Spleen (tissue), 13 donors: ENCODE measurements around the gene POLR2F. TPM values are rescaled to one million over a fixed set of nuclear protein-coding genes. Genes with fewer than 3 reads are reported as not detected.

Experiments
- DNase-seq: peaks from one replicate; pipeline ENCODE4 v3.0.0-alpha.2; 2020
- H3K27ac ChIP-seq, 8 donors: fragments of 200-600 bp; sonication (generic) in 7 of 8; 1 replicate in 4 of 8; 2 replicates in 4 of 8; pipeline versions ENCODE4 v1.5.0 to v1.8.0; 2016 to 2021; ENCODE audit warnings: inconsistent platforms in 4 of 8, mild to moderate bottlenecking in 4 of 8, moderate library complexity in 1 of 8
- H3K27me3 ChIP-seq, 7 donors: fragments of 200-600 bp; sonication (generic) in 6 of 7; replicated peaks in 1 of 7; 1 replicate in 4 of 7; 2 replicates in 3 of 7; pipeline versions ENCODE4 v1.5.0 to v1.8.0; 2016 to 2021; ENCODE audit warnings: inconsistent platforms in 3 of 7, mild to moderate bottlenecking in 1 of 7
- H3K36me3 ChIP-seq, 6 donors: fragments of 200-600 bp; sonication (generic) in 5 of 6; 1 replicate in 4 of 6; 2 replicates in 2 of 6; pipeline versions ENCODE4 v1.5.0 to v1.8.0; 2016 to 2021; ENCODE audit warnings: inconsistent platforms in 2 of 6
- H3K4me1 ChIP-seq, 6 donors: fragments of 200-600 bp; sonication (generic) in 5 of 6; 1 replicate in 3 of 6; 2 replicates in 3 of 6; pipeline versions ENCODE4 v1.5.0 to v1.8.0; 2016 to 2021; ENCODE audit warnings: inconsistent platforms in 3 of 6
- H3K4me3 ChIP-seq, 8 donors: fragments of 200-600 bp; sonication (generic) in 7 of 8; 1 replicate in 4 of 8; 2 replicates in 4 of 8; pipeline versions ENCODE4 v1.5.0 to v1.8.0; 2016 to 2021; ENCODE audit warnings: inconsistent platforms in 4 of 8, mild to moderate bottlenecking in 4 of 8, moderate library complexity in 2 of 8
- H3K9me3 ChIP-seq, 8 donors: fragments of 200-600 bp; sonication (generic) in 7 of 8; 1 replicate in 4 of 8; 2 replicates in 4 of 8; pipeline versions ENCODE4 v1.5.0 to v1.8.0; 2016 to 2021; ENCODE audit warnings: inconsistent platforms in 4 of 8
- CTCF ChIP-seq, 11 experiments: fragments of 200-600 bp in 7 of 11; fragments of 450-650 bp in 4 of 11; sonication (generic) in 4 of 11; IDR thresholded peaks in 8 of 11; conservative IDR thresholded peaks in 3 of 11; 1 replicate in 7 of 11; 2 replicates in 4 of 11; pipeline versions ENCODE4 v1.4.0 to v1.8.0; 2016 to 2021; ENCODE audit warnings: antibody characterized with exemption in 11 of 11, inconsistent platforms in 4 of 11, mild to moderate bottlenecking in 1 of 11
- POLR2A ChIP-seq, 3 donors: fragments of 450-650 bp; IDR thresholded peaks; one replicate each; pipeline ENCODE4 v1.5.1; 2017; ENCODE audit warnings: antibody characterized with exemption in 3 of 3, mild to moderate bottlenecking in 1 of 3
- POLR2AphosphoS5 ChIP-seq, 3 donors: sonication (generic); formaldehyde crosslinking; IDR thresholded peaks; one replicate each; pipeline ENCODE4 v1.5.1; 2017; ENCODE audit warnings: antibody characterized with exemption in 3 of 3
- WGBS, 5 donors: extraction: QIAGEN DNeasy Blood & Tissue Kit in 3 of 5; methylation state at CpG; one replicate each; pipeline versions ENCODE4 v1.1.5 to v1.1.7; 2013 to 2018; 5-methylcytosine and 5-hydroxymethylcytosine counted together
- intact Hi-C: fragments of 100-400 bp; cut with DNase I; formaldehyde crosslinking; loops from one replicate; pipeline ENCODE4 v1.15.0; 2023; ENCODE audit warnings: low total_unique reads
- long read RNA-seq, 2 donors: transcript quantifications; one replicate each; lab custom pipeline, GENCODE V29; 2026
- polyA plus RNA-seq, 3 donors: library from polyadenylated mRNA; stranded (reverse); fragments of 200-250 nt; gene quantifications; one replicate each; pipeline ENCODE4 v1.2.1, GENCODE V29; 2013
- total RNA-seq, 7 donors: library from RNA; depleted of rRNA in 3 of 7; stranded (reverse); fragments of >200 nt in 3 of 7; fragmentation: NEBNext Ultra II Directional in 4 of 7; extraction: Animal tissue kit (Norgen Biotek cat#: 25700) in 4 of 7; gene quantifications; one replicate each; pipeline versions ENCODE4 v1.1.0 to v1.2.1, GENCODE V29; 2016 to 2021
- donor health status: healthy with polysubstance abuse.
- donor health status: DM: no; HTN: no; CAD: no; lungs with moderate emphysema.
- donor health status: DM: no; HTN: no; CAD: no.
- donor health status: Bipolar disorder and iron deficiency.
- donor health status: healthy.
- donor health status: DM: no; HTN: no; CAD: no.
- donor health status: DM: yes; HTN: yes; CAD: no.

The POLR2F gene
- total RNA-seq, result 10 to 100 TPM; 28.0 to 68.3 (median 35.5) TPM
- polyA plus RNA-seq, result 100 to 1,000 TPM in 1 of 3 donors, 10 to 100 TPM in 2; 82.1 to 111 (median 88.9) TPM
- long read RNA-seq, donor 1, transcript POLR2F-205 (5 exons, 2,106 nt), result major isoform, 38 of 39 reads
- long read RNA-seq, donor 1, partial matches to known transcripts, result 0 of 39 reads
- long read RNA-seq, donor 1, other reads (novel, unspliced or antisense), result 0 of 39 reads
- long read RNA-seq, donor 2, transcript POLR2F-205 (5 exons, 2,106 nt), result major isoform, 36 of 39 reads
- long read RNA-seq, donor 2, partial matches to known transcripts, result 0 of 39 reads
- long read RNA-seq, donor 2, other reads (novel, unspliced or antisense), result 0 of 39 reads

GRCh38 chr22:37953437-37954179 is at the start of gene POLR2F, which contains the start of gene C22orf23:
POLR2F (plus strand) TSS chr22:37953699; CDS start chr22:37953788, 89 bp downstream.
C22orf23 (minus strand) TSS chr22:37953601; CDS start chr22:37953149, 452 bp downstream.
- 0 to 1% (median 0%) methylated on average over 45 to 52 of the region's 52 CpGs for WGBS, 5 donors
- intact Hi-C loops, result no loop called here

GRCh38 chr22:37904572-37905533 is 48.6 kb upstream of the POLR2F start:
- peaks cover 2 to 25% (median 22%) of the 10 kb centered on the region in 6 donors for H3K4me1 ChIP-seq
- peaks cover 0 to 5% (median 0%) of the 10 kb centered on the region in 6 donors for H3K36me3 ChIP-seq
- no peak for DNase-seq
- WGBS, 5 donors, result 75 to 92% (median 80%) methylated on average over 10 of the region's 10 CpGs
- H3K4me3 ChIP-seq, result peak overlapping the region in 3 of 8 donors; percentile 58 to 88 (median 71)
- no peaks in the 10 kb centered on the region for H3K9me3 ChIP-seq
- intact Hi-C loops, result no loop called here
- TF ChIP-seq POLR2AphosphoS5 (IDR thresholded peaks at IDR 0.05) (no peak), CTCF (IDR thresholded peaks at IDR 0.05 in 8 of 11, conservative IDR thresholded peaks at IDR 0.05 in 3 of 11) (no peak), POLR2A (IDR thresholded peaks at IDR 0.05) (no peak)
- no peaks in the 10 kb centered on the region for H3K27me3 ChIP-seq
- H3K27ac ChIP-seq, result peak overlapping the region in 2 of 8 donors; percentile 86 to 93

More at GRCh38 chr22:37953437-37954179, at the start of gene POLR2F, which contains the start of gene C22orf23:
- Histone ChIP-seq H3K9me3 (no peaks in the 10 kb centered on the region), H3K4me3 (peak within 1 kb of the TSS; percentile 75 to 96 (median 84)), H3K27me3 (peaks cover 0 to 31% (median 9%) of the 10 kb centered on the region in 7 donors), H3K27ac (peak within 1 kb of the TSS in 7 of 8 donors; percentile 62 to 88 (median 83)), H3K36me3 (peaks cover 0 to 28% (median 21%) of the 10 kb centered on the region in 6 donors), H3K4me1 (peaks cover 14 to 56% (median 25%) of the 10 kb centered on the region in 6 donors)
- TF ChIP-seq CTCF (IDR thresholded peaks at IDR 0.05 in 8 of 11, conservative IDR thresholded peaks at IDR 0.05 in 3 of 11) (peak in 2 of 11 experiments; percentile 16 to 21), POLR2A (IDR thresholded peaks at IDR 0.05) (peak in 2 of 3 donors; percentile 3 to 70), POLR2AphosphoS5 (IDR thresholded peaks at IDR 0.05) (peak; percentile 95 to 97 (median 96))
- peak; percentile 99 for DNase-seq

GRCh38 chr22:37905534-37906363 is 47.8 kb upstream of the POLR2F start, which contains the start of gene MICALL1:
MICALL1 (plus strand) TSS chr22:37906297; CDS start chr22:37906423, 126 bp downstream.
- TF ChIP-seq POLR2A (IDR thresholded peaks at IDR 0.05), result no peak
- peak in 3 of 11 experiments; percentile 24 to 48 (median 35) for TF ChIP-seq CTCF (IDR thresholded peaks at IDR 0.05 in 8 of 11, conservative IDR thresholded peaks at IDR 0.05 in 3 of 11)
- TF ChIP-seq POLR2AphosphoS5 (IDR thresholded peaks at IDR 0.05), result peak in 1 of 3 donors; percentile 15
- Histone ChIP-seq H3K4me1 (peaks cover 2 to 25% (median 22%) of the 10 kb centered on the region in 6 donors), H3K27ac (peak within 1 kb of the TSS; percentile 3 to 93 (median 80)), H3K36me3 (peaks cover 0 to 12% (median 0%) of the 10 kb centered on the region in 6 donors), H3K9me3 (no peaks in the 10 kb centered on the region), H3K27me3 (no peaks in the 10 kb centered on the region), H3K4me3 (peak within 1 kb of the TSS; percentile 27 to 88 (median 54))
- peak; percentile 95 for DNase-seq
- intact Hi-C loops, result no loop called here
- 5 to 15% (median 7%) methylated on average over 25 to 90 of the region's 90 CpGs for WGBS, 5 donors
